KOPT-K1 (cell line): ENCODE data around the gene HTR7.
"Not testable (repeated sequence)": the region's sequence is repeated elsewhere in the genome, so short reads cannot be mapped to it uniquely, and the experiment has no call there.

ENCODE experiments used
- H3K27ac ChIP-seq: fragments of 200-600 bp; sonication (generic); 2 replicates; pipeline ENCODE4 v1.5.1; 2016; ENCODE audit warnings: antibody characterized with exemption, mild to moderate bottlenecking, low read depth, low read length; ENCODE audit not compliant: poor library complexity, severe bottlenecking
- H3K36me3 ChIP-seq: fragments of 200-600 bp; sonication (generic); 2 replicates; pipeline ENCODE4 v1.5.1; 2017; ENCODE audit warnings: antibody characterized with exemption, mild to moderate bottlenecking, low read length, moderate library complexity; ENCODE audit not compliant: insufficient read depth
- H3K9me3 ChIP-seq: fragments of 200-600 bp; sonication (generic); 2 replicates; pipeline ENCODE4 v1.5.1; 2017; ENCODE audit warnings: antibody characterized with exemption, low read length, mild to moderate bottlenecking; ENCODE audit not compliant: insufficient read depth, poor library complexity, severe bottlenecking

HTR7 gene

GRCh38 chr10:90857635-90858460 lies at the start of gene HTR7:
Gene HTR7, minus strand, starts transcription at chr10:90858039. Its CDS starts 368 bp downstream, at chr10:90857671.
- Histone ChIP-seq H3K36me3 (no peaks in the 10 kb centered on the region), H3K9me3 (no peaks in the 10 kb centered on the region), H3K27ac (no peak within 1 kb of the TSS)

DNA sequence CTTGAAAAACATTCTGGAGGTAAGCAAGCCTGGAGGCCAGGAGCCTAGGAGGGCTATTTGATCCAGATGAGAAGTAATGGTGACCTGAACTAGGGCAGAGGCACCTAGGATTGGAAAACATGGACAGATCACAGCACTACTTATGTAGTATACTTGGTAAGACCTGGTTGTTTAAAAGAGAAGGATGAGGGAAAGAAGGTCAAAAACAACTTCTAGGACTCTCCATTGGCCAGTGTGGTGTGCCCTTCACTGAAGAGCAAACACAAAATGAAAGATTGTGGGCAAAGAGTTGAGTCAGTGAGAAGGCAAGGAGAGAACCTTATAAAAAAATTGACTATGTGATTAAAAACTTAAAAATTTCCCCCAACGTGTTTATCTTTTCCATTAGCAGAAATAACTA lies 48.8 kb upstream of the HTR7 start:
- Histone ChIP-seq H3K36me3 (peaks cover 46% of the 10 kb centered on the region), H3K9me3 (no peaks in the 10 kb centered on the region), H3K27ac (no peak overlapping the region)

GRCh38 chr10:90905925-90906324 lies 48.1 kb upstream of the HTR7 start:
- peaks cover 52% of the 10 kb centered on the region for H3K36me3 ChIP-seq
- no peak overlapping the region for H3K27ac ChIP-seq
- H3K9me3 ChIP-seq, result no peaks in the 10 kb centered on the region

GRCh38 chr10:90896916-90897315 lies 39.1 kb upstream of the HTR7 start:
- H3K27ac ChIP-seq, result peak overlapping the region; percentile 56
- H3K36me3 ChIP-seq, result peaks cover 85% of the 10 kb centered on the region
- H3K9me3 ChIP-seq, result not testable (repeated sequence)

- peaks cover 85% of the 10 kb centered on the region for H3K36me3 ChIP-seq
- no peak overlapping the region for H3K27ac ChIP-seq
- no peaks in the 10 kb centered on the region for H3K9me3 ChIP-seq
These were observed 35.4 kb upstream of the HTR7 start for GRCh38 chr10:90893190-90893589.

- Histone ChIP-seq H3K9me3 (no peaks in the 10 kb centered on the region), H3K36me3 (peaks cover 97% of the 10 kb centered on the region), H3K27ac (no peak overlapping the region)
These were observed 32.5 kb upstream of the HTR7 start for GRCh38 chr10:90890347-90890746.

DNA sequence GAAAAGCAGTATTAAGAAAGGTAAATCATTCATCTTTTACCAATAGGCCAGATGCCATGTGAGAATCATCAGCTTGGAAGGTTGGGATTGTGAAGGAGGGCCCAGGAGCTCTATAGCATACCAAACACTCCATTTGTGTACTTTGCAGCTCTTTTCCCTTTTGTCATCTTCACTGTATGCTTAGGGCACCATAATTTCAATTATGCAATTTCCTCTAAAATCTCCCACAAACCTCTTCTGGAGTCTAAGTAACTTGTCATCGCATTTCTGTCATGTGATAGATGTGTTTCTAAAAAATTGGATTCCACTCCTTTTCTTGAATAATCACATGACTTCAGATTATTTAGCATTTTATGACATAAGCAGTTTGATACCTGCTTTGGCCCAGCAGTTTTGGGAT lies 31.8 kb upstream of the HTR7 start:
- H3K36me3 ChIP-seq, result peaks cover 97% of the 10 kb centered on the region
- H3K9me3 ChIP-seq, result no peaks in the 10 kb centered on the region
- no peak overlapping the region for H3K27ac ChIP-seq

- H3K9me3 ChIP-seq, result no peaks in the 10 kb centered on the region
- H3K36me3 ChIP-seq, result peaks cover 97% of the 10 kb centered on the region
- no peak overlapping the region for H3K27ac ChIP-seq
These were observed 30.5 kb upstream of the HTR7 start for GRCh38 chr10:90888387-90888786.

DNA sequence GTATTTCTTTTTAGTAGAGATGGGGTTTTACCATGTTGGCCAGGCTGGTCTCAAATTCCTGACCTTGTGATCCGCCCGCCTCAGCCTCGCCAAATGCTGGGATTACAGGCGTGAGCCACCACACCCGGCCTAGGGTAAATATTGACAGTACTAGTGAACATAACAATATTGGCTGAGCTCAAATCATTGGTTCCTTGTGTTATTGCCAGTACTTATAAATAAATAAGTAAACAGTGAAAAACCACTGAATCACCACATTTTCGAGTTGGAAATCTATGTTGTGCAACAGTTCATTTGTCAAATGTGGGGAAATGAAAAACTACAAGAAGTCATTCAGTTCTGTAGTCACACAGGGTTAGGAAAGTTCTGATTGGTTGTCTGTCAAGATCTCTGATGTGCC lies 29.7 kb upstream of the HTR7 start:
- H3K9me3 ChIP-seq, result no peaks in the 10 kb centered on the region
- no peak overlapping the region for H3K27ac ChIP-seq
- H3K36me3 ChIP-seq, result peaks cover 98% of the 10 kb centered on the region

GRCh38 chr10:90885176-90885575 lies 27.3 kb upstream of the HTR7 start:
- peaks cover 98% of the 10 kb centered on the region for H3K36me3 ChIP-seq

GRCh38 chr10:90884431-90884830 lies 26.6 kb upstream of the HTR7 start:
- Histone ChIP-seq H3K36me3 (peaks cover 98% of the 10 kb centered on the region), H3K9me3 (no peaks in the 10 kb centered on the region), H3K27ac (no peak overlapping the region)

More at GRCh38 chr10:90885176-90885575, 27.3 kb upstream of the HTR7 start:
- no peak overlapping the region for H3K27ac ChIP-seq
- no peaks in the 10 kb centered on the region for H3K9me3 ChIP-seq

DNA sequence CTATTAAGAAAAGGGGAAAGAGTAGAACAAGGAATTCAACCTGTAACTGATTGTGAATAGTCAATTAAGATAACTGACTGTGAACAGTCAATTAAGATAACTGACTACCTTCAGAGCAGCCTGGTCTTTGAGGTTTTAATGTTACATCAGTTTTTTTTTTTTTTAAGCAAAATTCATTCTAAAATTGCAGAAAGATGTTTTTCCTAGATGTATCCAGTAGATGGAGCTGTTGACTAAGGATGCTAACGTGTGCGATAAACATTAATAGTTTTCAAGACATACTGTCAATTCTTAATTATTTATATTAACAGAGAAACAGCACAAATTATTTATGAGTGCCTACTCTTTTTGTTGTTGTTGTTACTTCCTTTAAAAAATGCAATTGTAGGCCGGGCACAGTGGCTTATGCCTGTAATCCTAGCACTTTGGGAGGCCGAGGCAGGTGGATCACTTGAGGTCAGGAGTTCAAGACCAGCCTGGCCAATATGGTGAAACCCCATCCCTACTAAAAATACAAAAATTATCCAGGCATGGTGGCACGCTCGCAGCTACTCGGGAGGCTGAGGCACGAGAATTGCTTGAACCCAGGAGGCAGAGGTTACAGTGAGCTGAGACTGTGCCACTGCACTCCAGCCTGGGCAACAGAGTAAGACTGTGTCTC lies 22.4 kb upstream of the HTR7 start:
- Histone ChIP-seq H3K27ac (peak overlapping the region; percentile 5), H3K36me3 (peaks cover 97% of the 10 kb centered on the region)
- H3K9me3 ChIP-seq, result not testable (repeated sequence)

GRCh38 chr10:90879062-90879461 lies 21.2 kb upstream of the HTR7 start:
- no peak overlapping the region for H3K27ac ChIP-seq
- H3K9me3 ChIP-seq, result no peaks in the 10 kb centered on the region
- peaks cover 86% of the 10 kb centered on the region for H3K36me3 ChIP-seq

DNA sequence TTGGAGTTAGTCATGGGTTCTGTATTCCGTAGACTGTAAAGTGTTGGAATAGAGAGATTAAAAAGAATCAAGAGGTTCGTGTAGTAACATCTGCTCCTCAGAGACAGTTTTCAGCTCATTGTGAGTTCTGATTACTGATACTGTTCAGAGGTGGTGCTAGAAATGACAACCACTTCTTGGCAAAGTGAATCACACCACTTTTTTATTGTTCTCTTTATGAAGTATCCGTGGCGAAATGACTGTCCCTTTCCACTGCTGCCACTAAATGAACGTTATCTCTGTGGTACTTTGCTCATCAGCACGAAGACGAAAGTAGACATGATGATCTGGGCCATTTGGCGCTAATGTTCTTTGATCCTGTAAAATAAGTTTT lies 14.8 kb upstream of the HTR7 start:
- H3K36me3 ChIP-seq, result peaks cover 24% of the 10 kb centered on the region
- peak overlapping the region; percentile 70 for H3K27ac ChIP-seq
- peaks cover 22% of the 10 kb centered on the region for H3K9me3 ChIP-seq

DNA sequence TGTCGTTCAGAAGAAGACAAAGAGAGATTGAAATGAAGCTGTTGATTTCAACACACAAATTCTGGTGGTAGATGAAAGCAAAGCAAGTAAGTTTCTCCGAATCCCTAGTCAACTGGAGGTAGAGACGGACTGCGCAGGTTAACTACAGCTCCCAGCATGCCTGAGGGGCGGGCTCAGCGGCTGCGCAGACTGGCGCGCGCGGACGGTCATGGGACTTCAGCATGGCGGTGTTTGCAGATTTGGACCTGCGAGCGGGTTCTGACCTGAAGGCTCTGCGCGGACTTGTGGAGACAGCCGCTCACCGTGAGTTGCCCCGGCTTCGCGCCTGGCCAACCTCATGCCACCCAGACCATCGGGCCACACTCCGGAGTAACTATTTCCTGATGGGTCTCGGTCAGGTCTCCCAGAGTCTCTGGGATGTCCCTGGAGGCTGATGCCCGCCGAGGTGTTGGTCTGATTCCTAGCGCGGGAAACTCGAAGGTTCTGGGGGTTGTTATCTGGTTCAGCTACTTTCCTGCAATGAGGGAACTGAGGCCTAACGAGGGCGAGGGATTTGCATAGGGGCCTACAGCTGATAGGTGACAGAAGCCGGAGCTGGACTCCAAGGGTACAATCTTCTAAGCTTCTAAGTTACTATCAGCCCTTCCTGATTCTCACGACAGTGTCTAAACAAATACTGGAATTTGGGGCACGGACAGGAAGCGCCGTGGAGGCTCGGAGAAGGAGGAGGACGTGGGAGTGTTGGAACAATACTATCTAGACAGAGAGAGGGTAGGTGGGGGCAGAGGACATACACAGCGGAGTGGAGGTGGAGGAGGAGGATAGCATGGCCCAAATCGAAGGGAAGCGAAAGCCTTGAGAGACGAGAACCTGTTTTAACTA lies 14.2 kb upstream of the HTR7 start, which contains the start of gene RPP30:
Gene RPP30 (plus strand): TSS at position 209 of the 882 bp plus-strand sequence. CDS start 13 bp downstream, at position 222.
- peaks cover 18% of the 10 kb centered on the region for H3K36me3 ChIP-seq
- peaks cover 22% of the 10 kb centered on the region for H3K9me3 ChIP-seq
- peak within 1 kb of the TSS; percentile 70 for H3K27ac ChIP-seq
